Peyer's patch (tissue), 4 donors: ENCODE data around the gene KYAT1.

ENCODE experiments used
- POLR2A ChIP-seq, 2 donors: fragments of 450-650 bp; IDR thresholded peaks; one replicate each; pipeline ENCODE4 v1.5.1; 2017; ENCODE audit warnings: antibody characterized with exemption in 2 of 2, mild to moderate bottlenecking in 2 of 2, moderate library complexity in 2 of 2
- TF ChIP-seq, protein P1 (sequence below), 6 experiments: fragments of 450-650 bp in 4 of 6; fragments of 200-600 bp in 2 of 6; sonication (generic) in 1 of 6; IDR thresholded peaks; one replicate each; pipeline ENCODE4 v1.5.1; 2017 to 2019; ENCODE audit warnings: antibody characterized with exemption in 6 of 6, mild to moderate bottlenecking in 3 of 6, moderate library complexity in 1 of 6

DNA sequence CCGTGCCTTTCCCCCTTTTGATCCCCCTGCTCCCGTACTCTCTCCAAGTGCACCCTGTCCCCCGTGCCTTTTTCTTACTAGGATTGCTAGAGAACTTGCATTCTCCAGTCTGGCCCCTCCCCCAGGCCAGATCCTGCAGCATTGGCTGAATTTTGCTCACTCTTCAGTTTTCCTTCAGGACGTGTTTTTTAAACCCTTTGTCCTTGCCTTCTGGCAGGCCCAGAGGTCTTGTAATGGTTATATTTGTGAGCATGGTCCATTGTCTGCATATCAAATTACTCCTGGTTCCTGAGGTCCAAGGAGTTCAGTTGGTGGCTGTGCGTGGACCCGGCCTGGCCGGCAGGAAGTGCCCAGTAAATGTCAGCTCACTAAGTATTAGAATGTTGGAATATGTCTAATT, 94.1 kb downstream of the KYAT1 start:
- TF ChIP-seq POLR2A (IDR thresholded peaks at IDR 0.05): no peak
- TF ChIP-seq, protein P1, sequence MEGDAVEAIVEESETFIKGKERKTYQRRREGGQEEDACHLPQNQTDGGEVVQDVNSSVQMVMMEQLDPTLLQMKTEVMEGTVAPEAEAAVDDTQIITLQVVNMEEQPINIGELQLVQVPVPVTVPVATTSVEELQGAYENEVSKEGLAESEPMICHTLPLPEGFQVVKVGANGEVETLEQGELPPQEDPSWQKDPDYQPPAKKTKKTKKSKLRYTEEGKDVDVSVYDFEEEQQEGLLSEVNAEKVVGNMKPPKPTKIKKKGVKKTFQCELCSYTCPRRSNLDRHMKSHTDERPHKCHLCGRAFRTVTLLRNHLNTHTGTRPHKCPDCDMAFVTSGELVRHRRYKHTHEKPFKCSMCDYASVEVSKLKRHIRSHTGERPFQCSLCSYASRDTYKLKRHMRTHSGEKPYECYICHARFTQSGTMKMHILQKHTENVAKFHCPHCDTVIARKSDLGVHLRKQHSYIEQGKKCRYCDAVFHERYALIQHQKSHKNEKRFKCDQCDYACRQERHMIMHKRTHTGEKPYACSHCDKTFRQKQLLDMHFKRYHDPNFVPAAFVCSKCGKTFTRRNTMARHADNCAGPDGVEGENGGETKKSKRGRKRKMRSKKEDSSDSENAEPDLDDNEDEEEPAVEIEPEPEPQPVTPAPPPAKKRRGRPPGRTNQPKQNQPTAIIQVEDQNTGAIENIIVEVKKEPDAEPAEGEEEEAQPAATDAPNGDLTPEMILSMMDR (IDR thresholded peaks at IDR 0.05): no peak
